ENCODE data around the gene MOSMO.
"Not testable (repeated sequence)": the region's sequence is repeated elsewhere in the genome, so short reads cannot be mapped to it uniquely, and the experiment has no call there.

Gene MOSMO

GRCh38 chr16:22007509-22008214 lies at the start of gene MOSMO:
Gene MOSMO (plus strand): TSS chr16:22008111. CDS start chr16:22008302, 191 bp downstream.
- DNase-seq, result peak; percentile 39 to 63 (median 54)

- DNase-seq, result no peak
Measured at GRCh38 chr16:21959050-21959449, 48.9 kb upstream of the MOSMO start.

GRCh38 chr16:21962475-21962874 lies 45.4 kb upstream of the MOSMO start:
- DNase-seq, result no peak

- DNase-seq, result no peak
Measured at GRCh38 chr16:21963887-21964286, 44.0 kb upstream of the MOSMO start.

- no peak for DNase-seq
Measured at GRCh38 chr16:21964353-21964752, 43.6 kb upstream of the MOSMO start.

GRCh38 chr16:21971856-21972255 lies 36.1 kb upstream of the MOSMO start:
- DNase-seq, result no peak

GRCh38 chr16:21973945-21974344 lies 34.0 kb upstream of the MOSMO start:
- DNase-seq, result no peak

- no peak for DNase-seq
Measured at GRCh38 chr16:21980032-21980431, 27.9 kb upstream of the MOSMO start.

GRCh38 chr16:21982108-21982507 lies 25.8 kb upstream of the MOSMO start:
- DNase-seq, result no peak

- DNase-seq, result no peak
Measured at GRCh38 chr16:21984062-21984461, 23.8 kb upstream of the MOSMO start.

GRCh38 chr16:21985524-21985923 lies 22.4 kb upstream of the MOSMO start:
- DNase-seq, result no peak

GRCh38 chr16:21986692-21987246 lies 21.1 kb upstream of the MOSMO start:
- DNase-seq, result no peak

- DNase-seq, result no peak
Measured at GRCh38 chr16:21987498-21987897, 20.4 kb upstream of the MOSMO start.

- DNase-seq, result no peak
Measured at GRCh38 chr16:21989133-21989532, 18.8 kb upstream of the MOSMO start.

- DNase-seq, result no peak
Measured at GRCh38 chr16:21989751-21990150, 18.2 kb upstream of the MOSMO start.

GRCh38 chr16:21990381-21990944 lies 17.4 kb upstream of the MOSMO start:
- DNase-seq, result no peak

GRCh38 chr16:21991621-21992020 lies 16.3 kb upstream of the MOSMO start:
- DNase-seq, result no peak

- no peak for DNase-seq
Measured at GRCh38 chr16:21994856-21995465, 12.9 kb upstream of the MOSMO start.

- DNase-seq, result no peak
Measured at GRCh38 chr16:21996923-21997696, 10.8 kb upstream of the MOSMO start.

- DNase-seq, result no peak
Measured at GRCh38 chr16:21997697-21998480, 10.0 kb upstream of the MOSMO start.

GRCh38 chr16:22001591-22001990 lies 6.3 kb upstream of the MOSMO start:
- no peak for DNase-seq

GRCh38 chr16:22002047-22002446 lies 5.9 kb upstream of the MOSMO start:
- DNase-seq, result not testable (repeated sequence)

All from activated CD4-positive, CD25-positive, alpha-beta regulatory T cell (primary cell).